Nephron (organoid): ENCODE data around the gene THSD4.

Experiments
- H3K27ac Mint-ChIP-seq, 3 experiments: 2 replicates each; pipeline ENCODE4 v1.8.0; 2020; ENCODE audit warnings: mixed read lengths in 3 of 3, mild to moderate bottlenecking in 2 of 3, moderate library complexity in 1 of 3
- H3K27me3 Mint-ChIP-seq: 2 replicates; pipeline ENCODE4 v1.8.0; 2021; ENCODE audit warnings: low read depth, mild to moderate bottlenecking, moderate library complexity, mixed read lengths
- H3K36me3 Mint-ChIP-seq: 2 replicates; pipeline ENCODE4 v1.8.0; 2020; ENCODE audit warnings: low read depth, mixed read lengths
- H3K4me1 Mint-ChIP-seq: 2 replicates; pipeline ENCODE4 v1.8.0; 2020; ENCODE audit warnings: mixed read lengths
- H3K4me3 Mint-ChIP-seq, 3 experiments: 2 replicates each; pipeline ENCODE4 v1.8.0; 2020; ENCODE audit warnings: mild to moderate bottlenecking in 3 of 3, mixed read lengths in 3 of 3, moderate library complexity in 2 of 3
- H3K9me3 Mint-ChIP-seq: 2 replicates; pipeline ENCODE4 v1.8.0; 2020; ENCODE audit warnings: mixed read lengths
- TF ChIP-seq, protein P1 (sequence below), 3 experiments: fragments of 200-600 bp; sonication (generic); IDR thresholded peaks; one replicate each; pipeline ENCODE4 v1.5.0; 2021; ENCODE audit warnings: antibody characterized with exemption in 3 of 3; ENCODE audit not compliant: unreplicated experiment in 3 of 3

Gene THSD4

GRCh38 chr15:71813723-71814470 lies 698.6 kb downstream of the THSD4 start:
- Mint-ChIP-seq H3K36me3 (peaks cover 19% of the 10 kb centered on the region), H3K4me3 (peak overlapping the region in 1 of 3 experiments; percentile 8), H3K27ac (no peak overlapping the region), H3K4me1 (peaks cover 30% of the 10 kb centered on the region), H3K27me3 (peaks cover 5% of the 10 kb centered on the region), H3K9me3 (no peaks in the 10 kb centered on the region)
- TF ChIP-seq, protein P1, sequence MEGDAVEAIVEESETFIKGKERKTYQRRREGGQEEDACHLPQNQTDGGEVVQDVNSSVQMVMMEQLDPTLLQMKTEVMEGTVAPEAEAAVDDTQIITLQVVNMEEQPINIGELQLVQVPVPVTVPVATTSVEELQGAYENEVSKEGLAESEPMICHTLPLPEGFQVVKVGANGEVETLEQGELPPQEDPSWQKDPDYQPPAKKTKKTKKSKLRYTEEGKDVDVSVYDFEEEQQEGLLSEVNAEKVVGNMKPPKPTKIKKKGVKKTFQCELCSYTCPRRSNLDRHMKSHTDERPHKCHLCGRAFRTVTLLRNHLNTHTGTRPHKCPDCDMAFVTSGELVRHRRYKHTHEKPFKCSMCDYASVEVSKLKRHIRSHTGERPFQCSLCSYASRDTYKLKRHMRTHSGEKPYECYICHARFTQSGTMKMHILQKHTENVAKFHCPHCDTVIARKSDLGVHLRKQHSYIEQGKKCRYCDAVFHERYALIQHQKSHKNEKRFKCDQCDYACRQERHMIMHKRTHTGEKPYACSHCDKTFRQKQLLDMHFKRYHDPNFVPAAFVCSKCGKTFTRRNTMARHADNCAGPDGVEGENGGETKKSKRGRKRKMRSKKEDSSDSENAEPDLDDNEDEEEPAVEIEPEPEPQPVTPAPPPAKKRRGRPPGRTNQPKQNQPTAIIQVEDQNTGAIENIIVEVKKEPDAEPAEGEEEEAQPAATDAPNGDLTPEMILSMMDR (IDR thresholded peaks at IDR 0.05; ENCODE audit: unreplicated experiment in 3 of 3) = no peak

DNA sequence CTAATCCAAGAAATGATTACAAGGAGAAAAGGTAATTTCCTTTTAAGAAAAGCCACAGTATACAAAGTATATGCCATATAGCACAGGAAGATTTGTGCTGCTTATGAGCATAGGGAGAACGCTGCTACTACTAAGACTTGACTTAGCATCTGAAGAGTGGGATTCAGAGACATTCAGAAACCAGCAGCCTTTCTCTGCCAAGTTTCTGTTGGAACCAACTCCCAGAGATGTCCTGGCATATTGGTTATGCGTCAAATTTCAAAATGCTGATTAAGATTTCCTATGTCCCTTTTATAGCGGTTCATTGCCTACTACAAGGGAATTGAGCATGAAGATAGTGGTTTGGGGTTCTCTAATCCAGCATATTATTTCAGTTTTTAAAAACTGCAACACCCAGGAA lies 700.0 kb downstream of the THSD4 start:
- H3K27ac Mint-ChIP-seq = no peak overlapping the region
- peaks cover 30% of the 10 kb centered on the region for H3K4me1 Mint-ChIP-seq
- TF ChIP-seq, protein P1 (IDR thresholded peaks at IDR 0.05; ENCODE audit: unreplicated experiment in 3 of 3) = no peak
- H3K27me3 Mint-ChIP-seq = no peaks in the 10 kb centered on the region
- H3K4me3 Mint-ChIP-seq = no peak overlapping the region
- H3K9me3 Mint-ChIP-seq = peaks cover 5% of the 10 kb centered on the region
- H3K36me3 Mint-ChIP-seq = peaks cover 30% of the 10 kb centered on the region

GRCh38 chr15:71817351-71817750 lies 702.1 kb downstream of the THSD4 start:
- TF ChIP-seq, protein P1 (IDR thresholded peaks at IDR 0.05; ENCODE audit: unreplicated experiment in 3 of 3) = no peak
- H3K27ac Mint-ChIP-seq = no peak overlapping the region
- peaks cover 47% of the 10 kb centered on the region for H3K36me3 Mint-ChIP-seq
- H3K4me1 Mint-ChIP-seq = peaks cover 26% of the 10 kb centered on the region
- H3K4me3 Mint-ChIP-seq = no peak overlapping the region
- no peaks in the 10 kb centered on the region for H3K27me3 Mint-ChIP-seq
- peaks cover 15% of the 10 kb centered on the region for H3K9me3 Mint-ChIP-seq

DNA sequence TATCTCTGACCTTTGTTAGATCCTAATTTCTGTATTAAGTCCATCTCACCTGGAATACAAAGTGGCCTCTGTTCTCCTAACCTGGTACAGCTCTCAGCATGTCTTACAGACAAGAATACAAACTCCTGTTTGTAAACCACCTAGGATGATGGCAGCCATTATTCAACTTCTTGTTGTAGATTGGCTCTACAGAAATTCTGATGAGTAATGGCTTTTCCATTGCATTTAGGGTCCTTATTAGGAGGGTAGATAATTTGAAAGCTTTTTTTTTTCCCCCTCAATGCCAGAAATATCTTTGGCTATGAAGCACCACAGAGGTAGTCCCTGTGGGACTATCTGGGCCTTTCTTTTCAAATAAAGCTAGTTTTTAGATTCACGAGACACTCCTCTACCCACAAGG lies 704.9 kb downstream of the THSD4 start:
- Mint-ChIP-seq H3K4me3 (no peak overlapping the region), H3K36me3 (peaks cover 75% of the 10 kb centered on the region), H3K9me3 (peaks cover 18% of the 10 kb centered on the region), H3K27me3 (no peaks in the 10 kb centered on the region), H3K27ac (no peak overlapping the region), H3K4me1 (peaks cover 25% of the 10 kb centered on the region)
- TF ChIP-seq, protein P1 (IDR thresholded peaks at IDR 0.05; ENCODE audit: unreplicated experiment in 3 of 3) = no peak

DNA sequence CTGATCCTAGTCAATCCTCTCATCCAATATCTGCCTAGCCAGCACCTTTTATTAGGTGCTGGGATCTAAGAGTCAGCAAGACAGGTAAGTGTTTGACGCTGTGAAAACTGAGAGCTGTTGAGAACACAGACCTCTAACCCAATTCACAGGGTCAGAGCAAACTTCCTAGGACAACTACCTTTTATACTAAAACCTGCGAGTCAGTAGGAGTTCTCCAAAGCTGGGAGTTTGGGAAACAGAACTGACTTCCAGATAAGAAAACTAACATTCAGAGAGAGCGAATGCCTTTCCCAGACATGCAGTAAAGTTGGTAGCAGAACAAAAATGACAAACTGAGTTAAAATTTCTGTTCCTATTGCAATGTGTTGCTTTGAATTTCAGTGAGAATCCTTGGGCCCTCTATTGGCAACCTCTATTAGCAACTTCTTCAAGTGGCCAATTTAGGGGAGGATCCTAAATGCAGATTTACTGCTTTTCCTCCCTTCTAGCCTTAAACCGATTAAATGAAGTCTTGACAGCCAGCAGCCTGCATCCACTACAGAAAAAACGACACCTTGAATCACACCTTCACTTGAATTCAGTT lies 706.4 kb downstream of the THSD4 start:
- Mint-ChIP-seq H3K9me3 (peaks cover 18% of the 10 kb centered on the region), H3K27ac (no peak overlapping the region), H3K27me3 (no peaks in the 10 kb centered on the region), H3K36me3 (peaks cover 87% of the 10 kb centered on the region), H3K4me3 (no peak overlapping the region), H3K4me1 (peaks cover 26% of the 10 kb centered on the region)
- TF ChIP-seq, protein P1 (IDR thresholded peaks at IDR 0.05; ENCODE audit: unreplicated experiment in 3 of 3) = no peak
